HepG2 (cell line): ENCODE results near the gene C2orf78. TPM values are rescaled to one million over a fixed set of nuclear protein-coding genes. Genes with fewer than 3 reads are reported as not detected.
A peak's percentile ranks its signal among the peaks of the same experiment; 100 is the strongest.

Experiments used
- CCDC6 ChIP-seq: sonication (generic); formaldehyde crosslinking; IDR thresholded peaks from 2 replicates; pipeline ENCODE4 v1.8.1; 2022; ENCODE audit warnings: mild to moderate bottlenecking, missing genetic modification reagents, moderate library complexity
- PRPF4 ChIP-seq: fragments of 200-400 bp; formaldehyde crosslinking; IDR thresholded peaks from 2 replicates; pipeline ENCODE4 v1.6.1; 2016; ENCODE audit warnings: low read length, low read depth; ENCODE audit not compliant: poor library complexity, severe bottlenecking
- RFX3 ChIP-seq: IDR thresholded peaks from 2 replicates; pipeline ENCODE4 v1.6.1; 2016; ENCODE audit warnings: missing biosample characterization, missing genetic modification reagents
- SUZ12 ChIP-seq: fragments of 150-350 bp; IDR thresholded peaks from 2 replicates; pipeline ENCODE4 v1.6.1; 2014; ENCODE audit warnings: low read depth, low read length
- TBX3 ChIP-seq: fragments of 450-650 bp; IDR thresholded peaks from 2 replicates; pipeline ENCODE4 v1.6.1; 2017; ENCODE audit warnings: antibody characterized with exemption, mild to moderate bottlenecking, inconsistent platforms, borderline replicate concordance
- TRIM24 ChIP-seq: sonication (generic); formaldehyde crosslinking; IDR thresholded peaks from 2 replicates; pipeline ENCODE4 v1.8.0; 2022; ENCODE audit warnings: mild to moderate bottlenecking, missing genetic modification reagents
- ZNF749 ChIP-seq: sonication (generic); formaldehyde crosslinking; IDR thresholded peaks from 2 replicates; pipeline ENCODE4 v1.8.0; 2022; ENCODE audit warnings: mild to moderate bottlenecking, missing genetic modification reagents, moderate library complexity, borderline replicate concordance
- ZNF775 ChIP-seq: sonication (generic); formaldehyde crosslinking; IDR thresholded peaks from 2 replicates; pipeline ENCODE4 v1.4.0; 2020; ENCODE audit warnings: missing genetic modification reagents, mild to moderate bottlenecking, moderate library complexity, borderline replicate concordance
- polyA plus RNA-seq, 8 experiments: library from polyadenylated mRNA; depleted of rRNA in 3 of 8; stranded (reverse) in 7 of 8; unstranded in 1 of 8; fragments of >200 nt; fragmentation: Illumina TruSeq in 4 of 8; extraction: Trizol in 4 of 8; gene quantifications; 2 replicates each; pipeline versions ENCODE4 v1.2.1 to v1.2.3, GENCODE V29; 2011 to 2016; ENCODE audit warnings: low read depth in 4 of 8, missing spikeins in 1 of 8, mixed read lengths in 1 of 8; ENCODE audit not compliant: insufficient read depth in 1 of 8
- total RNA-seq, 5 experiments: library from RNA; depleted of rRNA; stranded (reverse); fragments of >200 nt; fragmentation: Illumina TruSeq; extraction: Trizol; gene quantifications; 2 replicates each; pipeline ENCODE4 v1.2.3, GENCODE V29; 2016; ENCODE audit warnings: low read depth in 1 of 5
- TF ChIP-seq, protein P1 (sequence below): sonication (generic); formaldehyde crosslinking; IDR thresholded peaks from 2 replicates; pipeline ENCODE4 v1.4.0; 2020; ENCODE audit warnings: missing genetic modification reagents
- TF ChIP-seq, protein P2 (sequence below): sonication (generic); formaldehyde crosslinking; IDR thresholded peaks from 2 replicates; pipeline ENCODE4 v1.4.0; 2020; ENCODE audit warnings: mild to moderate bottlenecking, missing genetic modification reagents
- TF ChIP-seq, protein P3 (sequence below): sonication (generic); formaldehyde crosslinking; IDR thresholded peaks from 2 replicates; pipeline ENCODE4 v1.8.0; 2022; ENCODE audit warnings: mild to moderate bottlenecking, missing genetic modification reagents, borderline replicate concordance

The C2orf78 gene
- total and polyA plus RNA-seq, 2 of the 13 experiments (the other 11 are each of a cell fraction or from before 2014, with no cell fraction given): not detected

DNA sequence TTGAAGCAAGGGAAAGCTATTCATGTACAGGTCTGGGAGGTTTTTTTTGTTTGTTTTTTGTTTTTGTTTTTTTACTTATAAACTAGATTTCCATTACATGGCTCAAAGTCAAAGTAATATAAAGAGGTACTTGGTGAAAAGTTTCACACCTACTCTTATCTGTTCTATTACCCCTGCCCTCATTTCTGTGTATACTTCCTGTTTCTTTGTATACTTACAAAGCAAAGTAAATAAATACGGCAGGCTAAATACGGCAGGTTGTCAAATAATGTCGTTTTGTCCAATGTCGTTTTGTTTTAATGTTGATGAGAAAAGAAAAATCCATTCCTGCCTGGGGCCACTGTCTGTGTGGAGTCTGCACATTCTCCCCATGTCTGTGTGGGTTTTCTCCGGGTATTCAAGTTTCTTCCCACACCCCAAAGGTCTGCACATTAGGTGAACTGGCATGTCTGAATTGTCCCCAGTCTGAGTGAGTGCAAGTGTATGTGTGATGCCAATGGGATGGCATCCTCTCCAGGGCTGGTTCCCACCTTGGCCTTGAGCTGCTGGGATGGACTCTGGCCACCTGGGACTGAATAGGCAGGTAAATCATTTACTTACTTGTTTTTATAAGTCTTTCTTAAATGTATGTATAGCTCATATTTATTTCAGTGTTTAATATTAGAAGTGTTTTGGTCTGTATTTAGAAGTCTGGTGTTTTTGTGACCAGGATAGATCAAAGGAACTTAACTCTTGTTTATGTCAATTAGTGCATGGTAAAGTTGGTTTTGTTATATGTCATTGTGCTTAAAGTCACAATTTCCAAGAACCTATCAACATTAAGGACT lies 58.1 kb downstream of the C2orf78 start (continued):
- TF ChIP-seq, protein P1, sequence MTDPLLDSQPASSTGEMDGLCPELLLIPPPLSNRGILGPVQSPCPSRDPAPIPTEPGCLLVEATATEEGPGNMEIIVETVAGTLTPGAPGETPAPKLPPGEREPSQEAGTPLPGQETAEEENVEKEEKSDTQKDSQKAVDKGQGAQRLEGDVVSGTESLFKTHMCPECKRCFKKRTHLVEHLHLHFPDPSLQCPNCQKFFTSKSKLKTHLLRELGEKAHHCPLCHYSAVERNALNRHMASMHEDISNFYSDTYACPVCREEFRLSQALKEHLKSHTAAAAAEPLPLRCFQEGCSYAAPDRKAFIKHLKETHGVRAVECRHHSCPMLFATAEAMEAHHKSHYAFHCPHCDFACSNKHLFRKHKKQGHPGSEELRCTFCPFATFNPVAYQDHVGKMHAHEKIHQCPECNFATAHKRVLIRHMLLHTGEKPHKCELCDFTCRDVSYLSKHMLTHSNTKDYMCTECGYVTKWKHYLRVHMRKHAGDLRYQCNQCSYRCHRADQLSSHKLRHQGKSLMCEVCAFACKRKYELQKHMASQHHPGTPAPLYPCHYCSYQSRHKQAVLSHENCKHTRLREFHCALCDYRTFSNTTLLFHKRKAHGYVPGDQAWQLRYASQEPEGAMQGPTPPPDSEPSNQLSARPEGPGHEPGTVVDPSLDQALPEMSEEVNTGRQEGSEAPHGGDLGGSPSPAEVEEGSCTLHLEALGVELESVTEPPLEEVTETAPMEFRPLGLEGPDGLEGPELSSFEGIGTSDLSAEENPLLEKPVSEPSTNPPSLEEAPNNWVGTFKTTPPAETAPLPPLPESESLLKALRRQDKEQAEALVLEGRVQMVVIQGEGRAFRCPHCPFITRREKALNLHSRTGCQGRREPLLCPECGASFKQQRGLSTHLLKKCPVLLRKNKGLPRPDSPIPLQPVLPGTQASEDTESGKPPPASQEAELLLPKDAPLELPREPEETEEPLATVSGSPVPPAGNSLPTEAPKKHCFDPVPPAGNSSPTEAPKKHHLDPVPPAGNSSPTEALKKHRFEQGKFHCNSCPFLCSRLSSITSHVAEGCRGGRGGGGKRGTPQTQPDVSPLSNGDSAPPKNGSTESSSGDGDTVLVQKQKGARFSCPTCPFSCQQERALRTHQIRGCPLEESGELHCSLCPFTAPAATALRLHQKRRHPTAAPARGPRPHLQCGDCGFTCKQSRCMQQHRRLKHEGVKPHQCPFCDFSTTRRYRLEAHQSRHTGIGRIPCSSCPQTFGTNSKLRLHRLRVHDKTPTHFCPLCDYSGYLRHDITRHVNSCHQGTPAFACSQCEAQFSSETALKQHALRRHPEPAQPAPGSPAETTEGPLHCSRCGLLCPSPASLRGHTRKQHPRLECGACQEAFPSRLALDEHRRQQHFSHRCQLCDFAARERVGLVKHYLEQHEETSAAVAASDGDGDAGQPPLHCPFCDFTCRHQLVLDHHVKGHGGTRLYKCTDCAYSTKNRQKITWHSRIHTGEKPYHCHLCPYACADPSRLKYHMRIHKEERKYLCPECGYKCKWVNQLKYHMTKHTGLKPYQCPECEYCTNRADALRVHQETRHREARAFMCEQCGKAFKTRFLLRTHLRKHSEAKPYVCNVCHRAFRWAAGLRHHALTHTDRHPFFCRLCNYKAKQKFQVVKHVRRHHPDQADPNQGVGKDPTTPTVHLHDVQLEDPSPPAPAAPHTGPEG (CRISPR knock-in tag): no peak
- TF ChIP-seq TRIM24 (CRISPR knock-in tag) (no peak), TBX3 (peak; percentile 61; the same call in 1 of the 2 replicates), PRPF4 (no peak), SUZ12 (no peak), RFX3 (CRISPR knock-in tag) (no peak), ZNF749 (no peak), CCDC6 (CRISPR knock-in tag) (0 out of 2 replicates have a peak, but pooled peaks have one; percentile 38), ZNF775 (CRISPR knock-in tag) (no peak)
- TF ChIP-seq, protein P2, sequence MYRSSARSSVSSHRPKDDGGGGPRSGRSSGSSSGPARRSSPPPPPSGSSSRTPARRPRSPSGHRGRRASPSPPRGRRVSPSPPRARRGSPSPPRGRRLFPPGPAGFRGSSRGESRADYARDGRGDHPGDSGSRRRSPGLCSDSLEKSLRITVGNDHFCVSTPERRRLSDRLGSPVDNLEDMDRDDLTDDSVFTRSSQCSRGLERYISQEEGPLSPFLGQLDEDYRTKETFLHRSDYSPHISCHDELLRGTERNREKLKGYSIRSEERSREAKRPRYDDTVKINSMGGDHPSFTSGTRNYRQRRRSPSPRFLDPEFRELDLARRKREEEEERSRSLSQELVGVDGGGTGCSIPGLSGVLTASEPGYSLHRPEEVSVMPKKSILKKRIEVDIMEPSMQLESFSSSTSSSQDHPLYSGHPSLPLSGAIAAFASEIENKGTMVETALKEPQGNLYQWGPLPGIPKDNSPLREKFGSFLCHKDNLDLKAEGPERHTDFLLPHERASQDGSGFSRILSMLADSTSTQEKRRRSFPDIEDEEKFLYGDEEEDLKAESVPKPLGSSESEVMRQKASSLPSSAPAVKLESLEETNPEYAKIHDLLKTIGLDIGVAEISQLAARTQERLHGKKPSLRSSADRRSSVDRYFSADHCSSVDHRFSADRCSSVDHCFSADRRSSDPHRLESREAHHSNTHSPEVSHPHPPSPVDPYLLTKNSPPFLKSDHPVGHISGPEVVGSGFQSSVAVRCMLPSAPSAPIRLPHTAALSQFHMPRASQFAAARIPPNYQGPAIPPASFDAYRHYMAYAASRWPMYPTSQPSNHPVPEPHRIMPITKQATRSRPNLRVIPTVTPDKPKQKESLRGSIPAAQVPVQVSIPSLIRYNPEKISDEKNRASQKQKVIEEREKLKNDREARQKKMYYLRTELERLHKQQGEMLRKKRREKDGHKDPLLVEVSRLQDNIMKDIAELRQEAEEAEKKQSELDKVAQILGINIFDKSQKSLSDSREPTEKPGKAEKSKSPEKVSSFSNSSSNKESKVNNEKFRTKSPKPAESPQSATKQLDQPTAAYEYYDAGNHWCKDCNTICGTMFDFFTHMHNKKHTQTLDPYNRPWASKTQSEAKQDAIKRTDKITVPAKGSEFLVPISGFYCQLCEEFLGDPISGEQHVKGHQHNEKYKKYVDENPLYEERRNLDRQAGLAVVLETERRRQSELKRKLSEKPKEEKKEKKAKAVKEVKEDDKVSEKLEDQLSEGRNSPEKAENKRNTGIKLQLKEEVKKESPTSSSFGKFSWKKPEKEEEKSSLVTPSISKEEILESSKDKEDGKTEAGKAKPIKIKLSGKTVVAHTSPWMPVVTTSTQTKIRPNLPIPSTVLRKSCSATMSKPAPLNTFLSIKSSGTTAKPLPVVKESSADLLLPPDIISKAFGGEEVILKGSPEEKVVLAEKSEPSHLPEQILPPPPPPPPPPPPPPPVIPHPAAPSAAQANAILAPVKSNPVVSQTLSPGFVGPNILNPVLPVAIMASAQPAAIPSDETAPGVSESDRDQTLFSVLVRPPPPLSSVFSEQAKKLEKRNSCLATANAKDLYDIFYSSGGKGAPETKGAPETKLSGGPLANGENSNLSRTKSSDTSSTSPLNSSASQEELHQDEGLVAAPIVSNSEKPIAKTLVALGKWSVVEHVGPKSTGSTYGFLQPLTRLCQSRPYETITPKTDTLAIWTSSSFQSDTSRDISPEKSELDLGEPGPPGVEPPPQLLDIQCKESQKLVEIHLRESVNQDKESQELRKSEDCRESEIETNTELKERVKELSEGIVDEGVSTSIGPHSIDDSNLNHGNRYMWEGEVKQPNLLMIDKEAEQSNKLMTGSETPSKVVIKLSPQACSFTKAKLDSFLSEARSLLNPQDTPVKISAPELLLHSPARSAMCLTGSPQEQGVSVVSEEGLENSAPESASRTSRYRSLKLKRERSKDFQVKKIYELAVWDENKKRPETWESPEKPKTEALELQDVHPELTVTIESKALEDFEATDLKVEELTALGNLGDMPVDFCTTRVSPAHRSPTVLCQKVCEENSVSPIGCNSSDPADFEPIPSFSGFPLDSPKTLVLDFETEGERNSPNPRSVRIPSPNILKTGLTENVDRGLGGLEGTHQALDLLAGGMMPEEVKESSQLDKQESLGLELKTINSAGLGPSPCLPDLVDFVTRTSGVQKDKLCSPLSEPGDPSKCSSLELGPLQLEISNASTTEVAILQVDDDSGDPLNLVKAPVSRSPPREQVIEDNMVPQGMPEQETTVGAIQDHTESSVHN: no peak
- TF ChIP-seq, protein P3, sequence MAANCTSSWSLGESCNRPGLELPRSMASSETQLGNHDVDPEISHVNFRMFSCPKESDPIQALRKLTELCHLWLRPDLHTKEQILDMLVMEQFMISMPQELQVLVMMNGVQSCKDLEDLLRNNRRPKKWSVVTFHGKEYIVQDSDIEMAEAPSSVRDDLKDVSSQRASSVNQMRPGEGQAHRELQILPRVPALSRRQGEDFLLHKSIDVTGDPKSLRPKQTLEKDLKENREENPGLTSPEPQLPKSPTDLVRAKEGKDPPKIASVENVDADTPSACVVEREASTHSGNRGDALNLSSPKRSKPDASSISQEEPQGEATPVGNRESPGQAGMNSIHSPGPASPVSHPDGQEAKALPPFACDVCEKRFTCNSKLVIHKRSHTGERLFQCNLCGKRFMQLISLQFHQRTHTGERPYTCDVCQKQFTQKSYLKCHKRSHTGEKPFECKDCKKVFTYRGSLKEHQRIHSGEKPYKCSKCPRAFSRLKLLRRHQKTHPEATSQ (CRISPR knock-in tag): no peak
